Measurements from ENCODE around the gene TRIM38.

- no peak for TF ChIP-seq CTCF (IDR thresholded peaks at IDR 0.05)
- no peak for TF ChIP-seq POLR2A (IDR thresholded peaks at IDR 0.05)
These were observed 13.4 kb downstream of the TRIM38 start for GRCh38 chr6:25975923-25976560.

Data from body of pancreas (tissue), 4 donors.